SK-N-SH (cell line): ENCODE measurements around the gene IGF2BP2. TPM values are rescaled to one million over a fixed set of nuclear protein-coding genes. Genes with fewer than 3 reads are reported as not detected.
"Not testable (repeated sequence)": the region's sequence is repeated elsewhere in the genome, so short reads cannot be mapped to it uniquely, and the experiment has no call there.

ENCODE experiments used
- CTCF ChIA-PET: fragments of 300-600, 350-600 bp; formaldehyde crosslinking; extraction: SDS; loops from one replicate; lab custom pipeline; 2021; lab: Yijun Ruan, JAX
- POLR2A ChIA-PET: fragments of 350-600 bp; sonication (Branson Sonifier 250); formaldehyde crosslinking; extraction: SDS; loops from one replicate; lab custom pipeline; 2020; ENCODE audit warnings: antibody characterized with exemption, inconsistent platforms; lab: Yijun Ruan, JAX
- DNase-seq: peaks from one replicate; pipeline ENCODE4 v3.0.0; 2012
- H2AFZ ChIP-seq: fragments of 200-600 bp; sonication (generic); 2 replicates; pipeline ENCODE4 v1.8.1; 2016; ENCODE audit warnings: antibody characterized with exemption, mild to moderate bottlenecking, low read depth
- H3F3A ChIP-seq: fragments of 200-600 bp; sonication (generic); replicated peaks from 2 replicates; pipeline ENCODE3; 2016; ENCODE audit warnings: antibody characterized with exemption, mild to moderate bottlenecking; ENCODE audit not compliant: insufficient read depth
- H3K27ac ChIP-seq, 2 experiments: fragments of 200-500 bp in 1 of 2; fragments of 200-600 bp in 1 of 2; sonication (Bioruptor generic) in 1 of 2; sonication (generic), shearing (Covaris generic) in 1 of 2; 2 replicates each; pipeline versions ENCODE4 v1.5.1 to v1.6.1; 2014 to 2016; ENCODE audit warnings: low read depth in 2 of 2, inconsistent platforms in 1 of 2, low read length in 1 of 2, mild to moderate bottlenecking in 1 of 2, mixed read lengths in 1 of 2
- H3K27me3 ChIP-seq: fragments of 200-600 bp; sonication (generic), shearing (Covaris generic); 2 replicates; pipeline ENCODE4 v1.6.1; 2016; ENCODE audit warnings: mixed run types; ENCODE audit not compliant: insufficient read depth
- H3K36me3 ChIP-seq, 2 experiments: fragments of 200-500 bp in 1 of 2; fragments of 200-600 bp in 1 of 2; sonication (Bioruptor generic) in 1 of 2; sonication (generic) in 1 of 2; replicated peaks in 1 of 2; 2 replicates each; pipeline versions ENCODE3 to v1.5.1; 2014 to 2016; ENCODE audit warnings: low read length in 1 of 2, mild to moderate bottlenecking in 1 of 2; ENCODE audit not compliant: insufficient read depth in 2 of 2, control insufficient read depth in 1 of 2
- H3K4me1 ChIP-seq, 2 experiments: fragments of 200-500 bp in 1 of 2; fragments of 200-600 bp in 1 of 2; sonication (Bioruptor generic) in 1 of 2; sonication (generic), shearing (Covaris generic) in 1 of 2; 2 replicates each; pipeline versions ENCODE4 v1.5.1 to v1.6.1; 2014 to 2016; ENCODE audit warnings: low read depth in 1 of 2, low read length in 1 of 2, mixed run types in 1 of 2; ENCODE audit not compliant: insufficient read depth in 2 of 2, control insufficient read depth in 1 of 2
- H3K4me2 ChIP-seq: fragments of 200-600 bp; sonication (generic), shearing (Covaris generic); 2 replicates; pipeline ENCODE4 v1.6.1; 2017; ENCODE audit warnings: mixed run types
- H3K4me3 ChIP-seq, 2 experiments: fragments of 200-500 bp in 1 of 2; fragments of 200-600 bp in 1 of 2; sonication (Bioruptor generic) in 1 of 2; sonication (generic), shearing (Covaris generic) in 1 of 2; 2 replicates each; pipeline versions ENCODE4 v1.5.1 to v1.8.1; 2014 to 2016; ENCODE audit warnings: low read depth in 2 of 2, inconsistent platforms in 1 of 2, low read length in 1 of 2, mild to moderate bottlenecking in 1 of 2, mixed read lengths in 1 of 2, moderate library complexity in 1 of 2
- H3K79me2 ChIP-seq: fragments of 200-600 bp; sonication (generic); 2 replicates; pipeline ENCODE4 v1.8.1; 2017; ENCODE audit warnings: mild to moderate bottlenecking; ENCODE audit not compliant: insufficient read depth
- H3K9ac ChIP-seq: fragments of 200-600 bp; sonication (generic); 2 replicates; pipeline ENCODE4 v1.6.1; 2017; ENCODE audit warnings: mixed run types
- H3K9me2 ChIP-seq: fragments of 200-600 bp; sonication (generic); 2 replicates; pipeline ENCODE4 v1.6.1; 2017; ENCODE audit warnings: mixed run types
- H3K9me3 ChIP-seq: fragments of 200-600 bp; sonication (generic); 2 replicates; pipeline ENCODE4 v1.6.1; 2017; ENCODE audit warnings: mixed run types, mild to moderate bottlenecking, moderate library complexity
- H4K20me1 ChIP-seq: fragments of 200-600 bp; sonication (generic); 2 replicates; pipeline ENCODE4 v1.6.1; 2017; ENCODE audit warnings: mild to moderate bottlenecking, mixed run types; ENCODE audit not compliant: insufficient read depth
- CHD2 ChIP-seq: fragments of 150-350 bp; IDR thresholded peaks from 2 replicates; pipeline ENCODE4 v1.6.1; 2018; ENCODE audit warnings: low read length; ENCODE audit not compliant: partially characterized antibody
- CTCF ChIP-seq: fragments of 200-600 bp; sonication (generic); IDR thresholded peaks from 2 replicates; pipeline ENCODE4 v1.6.1; 2017; ENCODE audit warnings: antibody characterized with exemption, mild to moderate bottlenecking, moderate library complexity
- EP300 ChIP-seq, 2 experiments: IDR thresholded peaks; 2 replicates each; pipeline versions ENCODE4 v1.4.0 to v1.6.1; 2012; ENCODE audit warnings: borderline replicate concordance in 1 of 2, low read depth in 1 of 2, low read length in 1 of 2
- FOSL2 ChIP-seq: IDR thresholded peaks from 2 replicates; pipeline ENCODE4 v1.4.0; 2012; ENCODE audit warnings: low read depth, mild to moderate bottlenecking, moderate library complexity, borderline replicate concordance
- FOXM1 ChIP-seq: IDR thresholded peaks from 2 replicates; pipeline ENCODE4 v1.4.0; 2012; ENCODE audit warnings: low read depth, mild to moderate bottlenecking
- GABPA ChIP-seq: IDR thresholded peaks from 2 replicates; pipeline ENCODE4 v1.4.0; 2012; ENCODE audit warnings: low read depth, mild to moderate bottlenecking
- GATA2 ChIP-seq: sonication (generic); formaldehyde crosslinking; IDR thresholded peaks from 2 replicates; pipeline ENCODE4 v1.5.0; 2020; ENCODE audit warnings: mild to moderate bottlenecking, missing genetic modification reagents
- JUND ChIP-seq: IDR thresholded peaks from 2 replicates; pipeline ENCODE4 v1.4.0; 2012
- MXI1 ChIP-seq: IDR thresholded peaks from 2 replicates; pipeline ENCODE4 v1.6.1; 2012; ENCODE audit warnings: mild to moderate bottlenecking, low read depth, low read length, improper control_type of control experiment
- NFIC ChIP-seq: IDR thresholded peaks from 2 replicates; pipeline ENCODE4 v1.4.0; 2012; ENCODE audit warnings: borderline replicate concordance
- PBX3 ChIP-seq: IDR thresholded peaks from 2 replicates; pipeline ENCODE4; 2012
- RAD21 ChIP-seq: IDR thresholded peaks from 2 replicates; pipeline ENCODE4 v1.6.1; 2012; ENCODE audit warnings: mild to moderate bottlenecking, low read length
- RCOR1 ChIP-seq: fragments of 150-350 bp; IDR thresholded peaks from 2 replicates; pipeline ENCODE4 v1.6.1; 2017; ENCODE audit warnings: antibody characterized with exemption, low read length
- RXRA ChIP-seq: IDR thresholded peaks from 2 replicates; pipeline ENCODE4 v1.4.0; 2012; ENCODE audit warnings: low read depth, mild to moderate bottlenecking, borderline replicate concordance
- TAF1 ChIP-seq: IDR thresholded peaks from 2 replicates; pipeline ENCODE4 v1.6.1; 2012; ENCODE audit warnings: low read depth, mild to moderate bottlenecking, low read length, moderate library complexity, borderline replicate concordance
- ZBTB33 ChIP-seq: IDR thresholded peaks from 2 replicates; pipeline ENCODE4 v1.4.0; 2012; ENCODE audit warnings: low read depth, borderline replicate concordance
- WGBS: methylation state at CpG from one replicate; pipeline ENCODE4 v1.1.6; 2017; ENCODE audit warnings: low lambda C conversion rate; 5-methylcytosine and 5-hydroxymethylcytosine counted together
- polyA plus RNA-seq, 3 experiments: library from polyadenylated mRNA; depleted of rRNA; stranded (reverse); fragments of >200 nt; gene quantifications; 2 replicates each; pipeline ENCODE4 v1.2.3, GENCODE V29; 2012
- TF ChIP-seq, protein P1 (sequence below): IDR thresholded peaks from 2 replicates; pipeline ENCODE4 v1.4.0; 2012; ENCODE audit warnings: low read depth, borderline replicate concordance

IGF2BP2 gene
- polyA plus RNA-seq, 1 of the 3 experiments (the other 2 are of a cell fraction), result 5.4 TPM

- WGBS, result 79% methylated on average over 4 of the region's 4 CpGs
- Histone ChIP-seq H3K9me2 (no peaks in the 10 kb centered on the region), H3K4me2 (no peak overlapping the region), H4K20me1 (peaks cover 7% of the 10 kb centered on the region; the same call in 1 of the 2 replicates), H3K4me3 (no peak overlapping the region), H3F3A (peaks cover 65% of the 10 kb centered on the region), H3K9me3 (no peaks in the 10 kb centered on the region), H3K36me3 (peaks cover 3 to 42% of the 10 kb centered on the region in 2 experiments), H3K79me2 (peaks cover 13% of the 10 kb centered on the region; the same call in 1 of the 2 replicates), H3K4me1 (peaks cover 3 to 42% of the 10 kb centered on the region in 2 experiments; a peak in 3 of 4 replicates), H3K9ac (no peak overlapping the region), H2AFZ (no peak overlapping the region), H3K27ac (peak overlapping the region in 1 of 2 experiments; percentile 95; a peak in 1 of 4 replicates), H3K27me3 (no peaks in the 10 kb centered on the region)
- CTCF ChIA-PET, result interaction anchor here (0.8 to 6.7 kb wide), 7 partner anchors 10 to 123 kb away, joined by 3 to 194 read pairs (median 38); no protein-coding TSS in a partner anchor
- TF ChIP-seq MXI1 (no peak), GABPA (no peak), RAD21 (no peak), NFIC (no peak), TAF1 (no peak), FOSL2 (no peak), GATA2 (CRISPR knock-in tag) (no peak), CHD2 (no peak), ZBTB33 (no peak), RXRA (no peak), JUND (no peak), CTCF (no peak), PBX3 (no peak), EP300 (IDR thresholded peaks at IDR 0.05; ENCODE audit: borderline replicate concordance in 1 of 2, low read depth in 1 of 2, low read length in 1 of 2) (no peak), FOXM1 (no peak), RCOR1 (no peak)
- TF ChIP-seq, protein P1, sequence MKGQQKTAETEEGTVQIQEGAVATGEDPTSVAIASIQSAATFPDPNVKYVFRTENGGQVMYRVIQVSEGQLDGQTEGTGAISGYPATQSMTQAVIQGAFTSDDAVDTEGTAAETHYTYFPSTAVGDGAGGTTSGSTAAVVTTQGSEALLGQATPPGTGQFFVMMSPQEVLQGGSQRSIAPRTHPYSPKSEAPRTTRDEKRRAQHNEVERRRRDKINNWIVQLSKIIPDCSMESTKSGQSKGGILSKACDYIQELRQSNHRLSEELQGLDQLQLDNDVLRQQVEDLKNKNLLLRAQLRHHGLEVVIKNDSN, result no peak
- POLR2A ChIA-PET, result no interaction called here
- DNase-seq, result no peak
Measured at GRCh38 chr3:185661772-185662171, 163.1 kb downstream of the IGF2BP2 start.

DNA sequence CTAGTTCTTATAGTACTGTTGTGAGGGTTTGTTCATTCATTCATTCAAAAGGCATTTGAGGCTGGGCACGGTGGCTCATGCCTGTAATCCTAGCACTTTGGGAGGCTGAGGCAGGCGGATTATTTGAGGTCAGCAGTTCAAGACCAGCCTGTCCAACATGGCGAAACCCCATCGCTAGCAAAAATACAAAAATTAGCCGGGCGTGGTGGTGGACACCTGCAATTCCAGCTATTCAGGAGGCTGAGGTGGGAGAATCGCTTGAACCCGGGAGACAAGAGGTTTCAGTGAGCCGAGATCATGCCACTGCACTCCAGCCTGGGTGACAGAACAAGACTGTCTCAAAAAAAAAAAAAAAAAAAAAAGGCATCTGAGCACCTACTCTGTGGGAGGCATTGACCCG, 163.5 kb downstream of the IGF2BP2 start:
- POLR2A ChIA-PET, DNase-seq, H3K9me2 ChIP-seq, H4K20me1 ChIP-seq, H3K4me2 ChIP-seq, H2AFZ ChIP-seq, H3K9me3 ChIP-seq, H3K9ac ChIP-seq, H3K4me3 ChIP-seq, H3K27me3 ChIP-seq: not testable (repeated sequence)
- CTCF ChIA-PET, result interaction anchor here (0.8 to 6.7 kb wide), 22 partner anchors 11 to 282 kb away, joined by 3 to 194 read pairs (median 8); no protein-coding TSS in a partner anchor
- Histone ChIP-seq H3F3A (peaks cover 66% of the 10 kb centered on the region), H3K4me1 (peaks cover 3 to 43% of the 10 kb centered on the region in 2 experiments; a peak in 3 of 4 replicates), H3K27ac (peak overlapping the region in 1 of 2 experiments; percentile 95; a peak in 2 of 4 replicates), H3K36me3 (peaks cover 3 to 39% of the 10 kb centered on the region in 2 experiments), H3K79me2 (peaks cover 13% of the 10 kb centered on the region; the same call in 1 of the 2 replicates)
- WGBS, result 86% methylated on average over 10 of the region's 10 CpGs
